HG03045 (cell line): Measurements from ENCODE around the gene APBB1IP.
"Not testable (repeated sequence)": the region's sequence is repeated elsewhere in the genome, so short reads cannot be mapped to it uniquely, and the experiment has no call there.

ENCODE experiments used
- ATAC-seq: cut with Tn5 transposase; IDR thresholded peaks from one replicate; pipeline ENCODE4 v1.9.1; 2021; ENCODE audit warnings: mild to moderate bottlenecking, moderate library complexity; ENCODE audit not compliant: unreplicated experiment

APBB1IP gene

GRCh38 chr10:26504429-26504828 is 66.3 kb downstream of the APBB1IP start:
- ATAC-seq = not testable (repeated sequence)

GRCh38 chr10:26505491-26505890 is 67.3 kb downstream of the APBB1IP start:
- ATAC-seq = no peak

- no peak for ATAC-seq
These were observed 68.6 kb downstream of the APBB1IP start for GRCh38 chr10:26506736-26507135.

- no peak for ATAC-seq
These were observed 69.3 kb downstream of the APBB1IP start for GRCh38 chr10:26507441-26507840.

- ATAC-seq = no peak
These were observed 69.9 kb downstream of the APBB1IP start for GRCh38 chr10:26508016-26508415.

GRCh38 chr10:26509307-26509706 is 71.2 kb downstream of the APBB1IP start:
- no peak for ATAC-seq

GRCh38 chr10:26513101-26513500 is 75.0 kb downstream of the APBB1IP start:
- ATAC-seq = no peak

- ATAC-seq = no peak
These were observed 78.5 kb downstream of the APBB1IP start for GRCh38 chr10:26516540-26517101.

- no peak for ATAC-seq
These were observed 79.2 kb downstream of the APBB1IP start for GRCh38 chr10:26517141-26517867.

GRCh38 chr10:26519803-26520202 is 81.7 kb downstream of the APBB1IP start:
- ATAC-seq = no peak

- no peak for ATAC-seq
These were observed 82.4 kb downstream of the APBB1IP start for GRCh38 chr10:26520575-26520974.

GRCh38 chr10:26524161-26524896 is 86.2 kb downstream of the APBB1IP start:
- ATAC-seq = no peak

- ATAC-seq = no peak
These were observed 87.4 kb downstream of the APBB1IP start for GRCh38 chr10:26525586-26525985.

- ATAC-seq = no peak
These were observed 88.9 kb downstream of the APBB1IP start for GRCh38 chr10:26527018-26527417.

GRCh38 chr10:26528048-26528447 is 89.9 kb downstream of the APBB1IP start:
- ATAC-seq = no peak

- peak; percentile 63 for ATAC-seq
These were observed 90.7 kb downstream of the APBB1IP start for GRCh38 chr10:26528715-26529393.

- ATAC-seq = no peak
These were observed 96.2 kb downstream of the APBB1IP start for GRCh38 chr10:26534384-26534783.

GRCh38 chr10:26540601-26541000 is 102.5 kb downstream of the APBB1IP start:
- no peak for ATAC-seq

- ATAC-seq = peak; percentile 57
These were observed 105.6 kb downstream of the APBB1IP start for GRCh38 chr10:26543567-26544306.

- no peak for ATAC-seq
These were observed 106.8 kb downstream of the APBB1IP start for GRCh38 chr10:26544932-26545331.
